GM18873 (cell line): ENCODE measurements around the gene ENTPD8.

ENCODE experiments used
- ATAC-seq: cut with Tn5 transposase; IDR thresholded peaks from one replicate; pipeline ENCODE4 v1.9.1; 2021; ENCODE audit warnings: mild to moderate bottlenecking, moderate library complexity, moderate number of reproducible peaks; ENCODE audit not compliant: unreplicated experiment, low FRiP score

Gene ENTPD8, protein sequence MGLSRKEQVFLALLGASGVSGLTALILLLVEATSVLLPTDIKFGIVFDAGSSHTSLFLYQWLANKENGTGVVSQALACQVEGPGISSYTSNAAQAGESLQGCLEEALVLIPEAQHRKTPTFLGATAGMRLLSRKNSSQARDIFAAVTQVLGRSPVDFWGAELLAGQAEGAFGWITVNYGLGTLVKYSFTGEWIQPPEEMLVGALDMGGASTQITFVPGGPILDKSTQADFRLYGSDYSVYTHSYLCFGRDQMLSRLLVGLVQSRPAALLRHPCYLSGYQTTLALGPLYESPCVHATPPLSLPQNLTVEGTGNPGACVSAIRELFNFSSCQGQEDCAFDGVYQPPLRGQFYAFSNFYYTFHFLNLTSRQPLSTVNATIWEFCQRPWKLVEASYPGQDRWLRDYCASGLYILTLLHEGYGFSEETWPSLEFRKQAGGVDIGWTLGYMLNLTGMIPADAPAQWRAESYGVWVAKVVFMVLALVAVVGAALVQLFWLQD

GRCh38 chr9:137441289-137441934 lies at the start of gene ENTPD8:
TSS of gene ENTPD8 (minus strand) at chr9:137441357. CDS start at chr9:137438285, 3,072 bp downstream.
- no peak for ATAC-seq

DNA sequence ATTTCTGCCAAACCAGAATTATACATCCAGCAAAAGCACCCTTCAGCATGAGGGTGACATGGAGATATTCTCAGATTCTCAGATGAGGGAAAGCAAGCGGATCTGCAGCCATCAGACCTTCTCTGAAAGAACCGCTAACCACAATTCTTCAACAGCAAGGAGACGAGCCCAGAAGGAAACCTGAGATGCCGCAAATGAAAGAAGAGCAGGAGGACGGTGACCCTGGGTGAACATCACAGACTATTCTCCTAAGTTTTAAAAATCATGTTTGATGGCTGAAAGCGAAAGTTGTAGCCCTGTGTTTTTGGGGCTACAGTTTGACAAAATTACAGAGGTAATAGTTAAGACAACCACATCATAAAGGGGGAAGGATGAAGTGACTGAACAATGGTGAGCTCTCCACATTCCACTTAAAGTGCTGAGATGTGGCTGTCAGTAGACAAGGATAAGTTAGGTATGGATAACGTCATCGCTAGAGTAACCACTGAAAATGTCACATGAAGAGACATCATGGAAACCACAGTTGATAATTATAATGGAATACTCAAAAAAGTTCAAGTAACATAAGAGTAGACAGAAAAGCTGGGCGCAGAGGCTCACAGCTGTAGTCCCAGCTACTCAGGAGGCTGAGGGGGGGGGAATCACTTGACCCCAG lies 49.5 kb upstream of the ENTPD8 start:
- ATAC-seq, result no peak

DNA sequence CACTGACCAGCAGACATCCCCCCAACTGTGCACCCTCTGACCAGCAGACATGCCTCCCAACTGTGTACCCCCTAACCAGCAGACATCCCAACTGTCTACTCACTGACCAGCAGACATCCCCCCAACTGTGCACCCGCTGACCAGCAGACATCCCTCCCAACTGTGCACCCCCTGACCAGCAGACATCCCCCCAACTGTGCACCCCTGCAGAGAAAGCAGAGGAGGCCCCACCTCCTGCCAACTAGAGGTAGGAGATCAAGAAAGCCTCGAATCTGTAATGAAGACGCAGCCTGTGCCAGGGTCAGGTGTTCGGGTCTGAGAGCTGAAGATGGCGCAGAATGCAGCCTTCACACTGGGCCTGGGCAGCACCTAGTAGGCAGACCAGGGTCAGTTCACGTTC lies 47.7 kb upstream of the ENTPD8 start:
- ATAC-seq, result no peak

- no peak for ATAC-seq
These were observed 47.1 kb upstream of the ENTPD8 start for GRCh38 chr9:137488327-137488653.

- no peak for ATAC-seq
These were observed 46.5 kb upstream of the ENTPD8 start for GRCh38 chr9:137487454-137488326.

DNA sequence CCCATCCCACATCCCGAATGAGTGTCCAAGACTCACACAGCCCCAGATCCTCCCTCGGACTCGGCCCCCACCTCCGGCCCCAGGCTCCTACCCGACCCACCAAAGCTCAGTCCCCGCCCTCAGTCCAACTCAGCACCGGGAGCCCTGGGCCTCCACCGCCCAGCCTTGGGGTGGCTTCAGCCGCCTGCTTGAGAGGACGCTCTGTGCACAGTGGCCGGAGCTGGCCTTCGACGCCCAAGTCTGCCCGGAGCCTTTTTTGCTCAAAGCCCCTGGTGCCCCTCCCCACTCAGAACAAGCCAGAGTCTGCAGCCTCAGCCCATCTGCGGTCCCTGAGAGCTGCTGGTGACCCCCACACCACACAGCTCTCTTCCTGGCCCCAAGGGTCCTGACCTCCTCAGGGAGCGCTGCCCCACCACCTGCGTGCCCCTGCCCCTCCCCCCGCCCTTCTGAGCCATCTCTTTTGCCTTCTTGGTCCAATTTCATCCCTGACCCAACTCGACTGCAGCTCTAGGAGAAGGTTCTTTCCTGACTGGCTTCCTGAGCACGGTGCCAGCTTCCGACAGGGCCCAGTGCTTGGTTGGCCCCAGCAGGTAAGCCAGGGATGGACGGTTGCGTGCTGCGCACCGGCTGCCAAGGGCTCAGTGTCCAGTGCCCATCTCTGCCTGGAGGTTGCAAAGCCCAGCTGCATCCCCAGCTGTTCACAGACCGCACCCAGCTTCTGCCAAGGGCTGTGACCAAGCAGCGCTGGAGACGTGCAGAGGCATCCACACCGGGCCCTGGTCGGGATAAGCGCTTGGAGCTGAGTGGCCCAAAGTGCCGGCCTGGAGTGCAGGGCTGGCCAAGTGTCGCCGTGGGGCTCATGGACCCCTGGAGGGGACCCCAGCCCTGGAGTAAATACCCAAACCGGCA lies 45.6 kb upstream of the ENTPD8 start:
- ATAC-seq, result no peak

- no peak for ATAC-seq
These were observed 45.0 kb upstream of the ENTPD8 start for GRCh38 chr9:137486141-137486490.

GRCh38 chr9:137485343-137486140 lies 44.4 kb upstream of the ENTPD8 start:
- ATAC-seq, result no peak

GRCh38 chr9:137484551-137485315 lies 43.6 kb upstream of the ENTPD8 start:
- no peak for ATAC-seq

- no peak for ATAC-seq
These were observed 41.1 kb upstream of the ENTPD8 start for GRCh38 chr9:137482094-137482781.

GRCh38 chr9:137480686-137481683 lies 39.8 kb upstream of the ENTPD8 start:
- ATAC-seq, result no peak

DNA sequence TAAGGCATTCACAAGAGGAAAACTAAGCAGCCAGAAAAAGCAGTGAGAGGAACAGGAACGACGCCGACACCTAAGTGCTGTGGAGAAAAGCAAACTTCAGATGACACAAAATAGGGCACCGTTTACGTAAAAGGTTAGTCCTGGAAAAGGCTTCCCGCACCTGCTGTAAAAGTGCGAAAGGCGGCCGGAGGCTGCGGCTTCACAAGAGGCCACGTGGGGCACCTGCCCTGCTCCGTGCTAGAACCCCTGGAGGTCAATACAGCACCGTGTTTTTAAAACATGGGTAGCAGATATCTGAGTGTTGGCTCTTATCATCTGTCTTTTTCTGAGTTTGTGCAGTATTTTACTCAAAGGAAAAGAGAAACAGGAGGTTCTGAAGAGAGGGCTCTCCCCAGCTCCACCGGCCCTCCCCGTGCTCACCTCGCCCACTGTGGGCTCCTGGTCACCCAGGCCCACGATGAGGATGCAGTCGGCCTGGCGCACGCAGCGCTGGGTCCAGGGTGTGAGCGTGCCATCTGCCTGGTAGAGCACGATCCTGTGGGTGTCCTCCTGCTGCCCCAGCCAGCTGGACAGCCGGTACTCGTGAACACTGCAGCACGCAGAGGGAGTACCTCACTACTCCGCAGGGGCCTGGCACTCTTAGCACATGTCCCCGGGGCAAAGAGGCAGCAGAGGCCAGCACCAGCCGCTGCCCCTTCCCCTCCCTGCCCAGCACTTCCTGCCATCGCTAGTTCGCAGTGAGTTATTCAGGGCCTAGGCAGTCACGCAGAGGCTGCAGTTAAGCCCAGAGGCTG lies 38.9 kb upstream of the ENTPD8 start:
- ATAC-seq, result no peak

GRCh38 chr9:137478962-137479861 lies 38.1 kb upstream of the ENTPD8 start:
- no peak for ATAC-seq

DNA sequence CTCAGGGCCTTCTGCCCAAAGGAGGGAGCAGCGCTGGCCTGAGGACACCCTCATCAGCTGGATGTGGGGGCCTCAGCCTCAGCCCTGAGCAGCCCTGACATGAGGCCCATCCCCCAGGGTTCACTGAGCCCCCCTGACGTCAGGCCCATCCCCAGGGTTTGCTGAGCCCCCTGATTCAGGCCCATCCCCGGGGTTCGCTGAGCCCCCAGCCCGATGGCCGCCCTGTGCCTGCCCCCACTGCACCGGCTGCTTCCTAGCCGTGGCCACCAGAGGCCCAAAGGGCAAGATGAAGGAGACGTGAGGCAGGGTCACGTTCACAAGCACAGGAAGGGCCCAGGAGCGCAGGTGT lies 37.4 kb upstream of the ENTPD8 start:
- ATAC-seq, result no peak
